ENCODE measurements around the gene FALEC.

Gene FALEC

GRCh38 chr1:150484431-150484830, 31.1 kb upstream of the FALEC start:
- no peaks in the 10 kb centered on the region for H3K27me3 ChIP-seq (ENCODE audit: control insufficient read depth in 1 of 2, insufficient read depth in 2 of 2, low read length in 2 of 2)
- H3K4me1 ChIP-seq (ENCODE audit: control insufficient read depth, insufficient read depth, low read length) = peaks cover 6% of the 10 kb centered on the region
- no peak overlapping the region for H3K4me3 ChIP-seq (ENCODE audit: low read length in 2 of 2)
- H3K27ac ChIP-seq (ENCODE audit: low read length) = no peak overlapping the region
- H3K9ac ChIP-seq (ENCODE audit: low read length in 2 of 2) = no peak overlapping the region
- no peaks in the 10 kb centered on the region for H3K9me3 ChIP-seq (ENCODE audit: control insufficient read depth in 2 of 2, low read length in 2 of 2)
- H3K36me3 ChIP-seq (ENCODE audit: control insufficient read depth in 2 of 2, insufficient read depth in 2 of 2, low read length in 2 of 2) = peaks cover 2 to 8% of the 10 kb centered on the region in 2 donors

- no peaks in the 10 kb centered on the region for H3K27me3 ChIP-seq (ENCODE audit: control insufficient read depth in 1 of 2, insufficient read depth in 2 of 2, low read length in 2 of 2)
- H3K4me1 ChIP-seq (ENCODE audit: control insufficient read depth, insufficient read depth, low read length) = peaks cover 6% of the 10 kb centered on the region
- peaks cover 4 to 9% of the 10 kb centered on the region in 2 donors for H3K36me3 ChIP-seq (ENCODE audit: control insufficient read depth in 2 of 2, insufficient read depth in 2 of 2, low read length in 2 of 2)
- H3K9me3 ChIP-seq (ENCODE audit: control insufficient read depth in 2 of 2, low read length in 2 of 2) = no peaks in the 10 kb centered on the region
- H3K27ac ChIP-seq (ENCODE audit: low read length) = no peak overlapping the region
- no peak overlapping the region for H3K4me3 ChIP-seq (ENCODE audit: low read length in 2 of 2)
- no peak overlapping the region for H3K9ac ChIP-seq (ENCODE audit: low read length in 2 of 2)
Observed at GRCh38 chr1:150484861-150485260, 30.7 kb upstream of the FALEC start.

GRCh38 chr1:150486966-150487762, 28.4 kb upstream of the FALEC start, which contains the start of gene TARS2:
Gene TARS2 (plus strand): TSS chr1:150487419. CDS start chr1:150487451, 32 bp downstream.
- Histone ChIP-seq H3K36me3 (ENCODE audit: control insufficient read depth in 2 of 2, insufficient read depth in 2 of 2, low read length in 2 of 2) (peaks cover 18 to 22% of the 10 kb centered on the region in 2 donors), H3K4me3 (ENCODE audit: low read length in 2 of 2) (peak within 1 kb of the TSS; percentile 75 to 96), H3K27ac (ENCODE audit: low read length) (peak within 1 kb of the TSS; percentile 60), H3K27me3 (ENCODE audit: control insufficient read depth in 1 of 2, insufficient read depth in 2 of 2, low read length in 2 of 2) (no peaks in the 10 kb centered on the region), H3K4me1 (ENCODE audit: control insufficient read depth, insufficient read depth, low read length) (peaks cover 6% of the 10 kb centered on the region), H3K9ac (ENCODE audit: low read length in 2 of 2) (peak within 1 kb of the TSS; percentile 92 to 94), H3K9me3 (ENCODE audit: control insufficient read depth in 2 of 2, low read length in 2 of 2) (no peaks in the 10 kb centered on the region)

GRCh38 chr1:150487763-150488115, 27.8 kb upstream of the FALEC start:
- Histone ChIP-seq H3K9me3 (ENCODE audit: control insufficient read depth in 2 of 2, low read length in 2 of 2) (no peaks in the 10 kb centered on the region), H3K4me1 (ENCODE audit: control insufficient read depth, insufficient read depth, low read length) (peaks cover 6% of the 10 kb centered on the region), H3K27ac (ENCODE audit: low read length) (peak overlapping the region; percentile 60), H3K4me3 (ENCODE audit: low read length in 2 of 2) (peak overlapping the region; percentile 75 to 96), H3K27me3 (ENCODE audit: control insufficient read depth in 1 of 2, insufficient read depth in 2 of 2, low read length in 2 of 2) (no peaks in the 10 kb centered on the region), H3K9ac (ENCODE audit: low read length in 2 of 2) (peak overlapping the region; percentile 92 to 94), H3K36me3 (ENCODE audit: control insufficient read depth in 2 of 2, insufficient read depth in 2 of 2, low read length in 2 of 2) (peaks cover 20 to 22% of the 10 kb centered on the region in 2 donors)

- no peaks in the 10 kb centered on the region for H3K27me3 ChIP-seq (ENCODE audit: control insufficient read depth in 1 of 2, insufficient read depth in 2 of 2, low read length in 2 of 2)
- no peak overlapping the region for H3K9ac ChIP-seq (ENCODE audit: low read length in 2 of 2)
- peaks cover under 1% of the 10 kb centered on the region for H3K4me1 ChIP-seq (ENCODE audit: control insufficient read depth, insufficient read depth, low read length)
- no peak overlapping the region for H3K27ac ChIP-seq (ENCODE audit: low read length)
- H3K4me3 ChIP-seq (ENCODE audit: low read length in 2 of 2) = no peak overlapping the region
- no peaks in the 10 kb centered on the region for H3K9me3 ChIP-seq (ENCODE audit: control insufficient read depth in 2 of 2, low read length in 2 of 2)
- H3K36me3 ChIP-seq (ENCODE audit: control insufficient read depth in 2 of 2, insufficient read depth in 2 of 2, low read length in 2 of 2) = peaks cover 41 to 42% of the 10 kb centered on the region in 2 donors
Observed at GRCh38 chr1:150493175-150493574, 22.4 kb upstream of the FALEC start.

- no peak overlapping the region for H3K9ac ChIP-seq (ENCODE audit: low read length in 2 of 2)
- H3K27ac ChIP-seq (ENCODE audit: low read length) = no peak overlapping the region
- H3K4me3 ChIP-seq (ENCODE audit: low read length in 2 of 2) = no peak overlapping the region
- H3K36me3 ChIP-seq (ENCODE audit: control insufficient read depth in 2 of 2, insufficient read depth in 2 of 2, low read length in 2 of 2) = peaks cover 27 to 34% of the 10 kb centered on the region in 2 donors
- no peaks in the 10 kb centered on the region for H3K4me1 ChIP-seq (ENCODE audit: control insufficient read depth, insufficient read depth, low read length)
- no peaks in the 10 kb centered on the region for H3K27me3 ChIP-seq (ENCODE audit: control insufficient read depth in 1 of 2, insufficient read depth in 2 of 2, low read length in 2 of 2)
- H3K9me3 ChIP-seq (ENCODE audit: control insufficient read depth in 2 of 2, low read length in 2 of 2) = no peaks in the 10 kb centered on the region
Observed at GRCh38 chr1:150498342-150498741, 17.2 kb upstream of the FALEC start.

GRCh38 chr1:150505431-150505830, 10.1 kb upstream of the FALEC start:
- Histone ChIP-seq H3K9ac (ENCODE audit: low read length in 2 of 2) (no peak overlapping the region), H3K27ac (ENCODE audit: low read length) (no peak overlapping the region), H3K9me3 (ENCODE audit: control insufficient read depth in 2 of 2, low read length in 2 of 2) (no peaks in the 10 kb centered on the region), H3K27me3 (ENCODE audit: control insufficient read depth in 1 of 2, insufficient read depth in 2 of 2, low read length in 2 of 2) (no peaks in the 10 kb centered on the region), H3K4me1 (ENCODE audit: control insufficient read depth, insufficient read depth, low read length) (peaks cover 4% of the 10 kb centered on the region), H3K4me3 (ENCODE audit: low read length in 2 of 2) (no peak overlapping the region), H3K36me3 (ENCODE audit: control insufficient read depth in 2 of 2, insufficient read depth in 2 of 2, low read length in 2 of 2) (peaks cover 23 to 31% of the 10 kb centered on the region in 2 donors)

GRCh38 chr1:150507912-150508864, 7.4 kb upstream of the FALEC start, which contains the start of gene ECM1:
Gene ECM1 (plus strand): TSS chr1:150508109. CDS start chr1:150508210, 101 bp downstream.
- peaks cover 4% of the 10 kb centered on the region for H3K4me1 ChIP-seq (ENCODE audit: control insufficient read depth, insufficient read depth, low read length)
- H3K27me3 ChIP-seq (ENCODE audit: control insufficient read depth in 1 of 2, insufficient read depth in 2 of 2, low read length in 2 of 2) = no peaks in the 10 kb centered on the region
- H3K36me3 ChIP-seq (ENCODE audit: control insufficient read depth in 2 of 2, insufficient read depth in 2 of 2, low read length in 2 of 2) = peaks cover 16 to 37% of the 10 kb centered on the region in 2 donors
- H3K9ac ChIP-seq (ENCODE audit: low read length in 2 of 2) = peak within 1 kb of the TSS; percentile 46 to 47
- no peak within 1 kb of the TSS for H3K27ac ChIP-seq (ENCODE audit: low read length)
- no peaks in the 10 kb centered on the region for H3K9me3 ChIP-seq (ENCODE audit: control insufficient read depth in 2 of 2, low read length in 2 of 2)
- H3K4me3 ChIP-seq (ENCODE audit: low read length in 2 of 2) = peak within 1 kb of the TSS; percentile 46 to 64

GRCh38 chr1:150508982-150509381, 6.6 kb upstream of the FALEC start:
- Histone ChIP-seq H3K27me3 (ENCODE audit: control insufficient read depth in 1 of 2, insufficient read depth in 2 of 2, low read length in 2 of 2) (no peaks in the 10 kb centered on the region), H3K9me3 (ENCODE audit: control insufficient read depth in 2 of 2, low read length in 2 of 2) (no peaks in the 10 kb centered on the region), H3K36me3 (ENCODE audit: control insufficient read depth in 2 of 2, insufficient read depth in 2 of 2, low read length in 2 of 2) (peaks cover 14 to 35% of the 10 kb centered on the region in 2 donors), H3K9ac (ENCODE audit: low read length in 2 of 2) (peak overlapping the region in 1 of 2 donors; percentile 46), H3K4me3 (ENCODE audit: low read length in 2 of 2) (peak overlapping the region in 1 of 2 donors; percentile 64), H3K27ac (ENCODE audit: low read length) (no peak overlapping the region), H3K4me1 (ENCODE audit: control insufficient read depth, insufficient read depth, low read length) (peaks cover 4% of the 10 kb centered on the region)

GRCh38 chr1:150511551-150511950, 4.0 kb upstream of the FALEC start:
- no peak overlapping the region for H3K4me3 ChIP-seq (ENCODE audit: low read length in 2 of 2)
- H3K9ac ChIP-seq (ENCODE audit: low read length in 2 of 2) = no peak overlapping the region
- H3K27me3 ChIP-seq (ENCODE audit: control insufficient read depth in 1 of 2, insufficient read depth in 2 of 2, low read length in 2 of 2) = no peaks in the 10 kb centered on the region
- peaks cover 25% of the 10 kb centered on the region for H3K4me1 ChIP-seq (ENCODE audit: control insufficient read depth, insufficient read depth, low read length)
- H3K36me3 ChIP-seq (ENCODE audit: control insufficient read depth in 2 of 2, insufficient read depth in 2 of 2, low read length in 2 of 2) = peaks cover 4 to 13% of the 10 kb centered on the region in 2 donors
- H3K9me3 ChIP-seq (ENCODE audit: control insufficient read depth in 2 of 2, low read length in 2 of 2) = no peaks in the 10 kb centered on the region
- H3K27ac ChIP-seq (ENCODE audit: low read length) = no peak overlapping the region

Data from stomach smooth muscle (tissue), 2 donors.